ENCODE results near the gene SHB.

The SHB gene

DNA sequence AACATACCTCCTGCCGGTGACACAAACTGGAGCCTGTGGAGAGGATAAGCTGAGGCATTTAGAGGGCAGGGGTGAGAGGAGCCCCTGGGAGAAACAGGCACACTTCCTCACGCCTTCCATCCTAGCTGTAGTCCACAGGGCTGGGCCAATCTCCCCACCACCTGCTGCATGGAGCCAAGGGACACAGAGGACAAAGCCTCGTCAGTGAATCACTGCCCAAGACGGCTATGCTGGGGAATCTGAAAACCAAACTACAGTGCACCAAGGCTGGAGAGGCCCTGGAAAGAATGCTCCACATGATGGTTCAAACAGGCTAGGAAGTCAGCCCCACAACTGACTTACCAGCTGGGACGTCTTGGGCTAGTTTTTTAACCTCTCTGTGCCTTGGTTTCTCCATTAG lies 57.0 kb downstream of the SHB start:
- Histone ChIP-seq H3K9ac (ENCODE audit: low read length) (no peak overlapping the region), H3K79me2 (ENCODE audit: insufficient read depth, low read length) (no peaks in the 10 kb centered on the region), H3K36me3 (ENCODE audit: insufficient read depth, low read length) (no peaks in the 10 kb centered on the region), H3K4me3 (ENCODE audit: low read depth, low read length, poor library complexity, severe bottlenecking) (no peak overlapping the region), H3F3A (ENCODE audit: insufficient read depth, low read length) (no peaks in the 10 kb centered on the region), H4K20me1 (ENCODE audit: insufficient read depth, low read length) (no peaks in the 10 kb centered on the region), H2AFZ (ENCODE audit: low read length) (no peak overlapping the region), H3K27me3 (ENCODE audit: insufficient read depth, low read length) (no peaks in the 10 kb centered on the region), H3K4me2 (ENCODE audit: low read length) (no peak overlapping the region), H3K9me2 (ENCODE audit: low read depth, low read length) (no peaks in the 10 kb centered on the region), H3K27ac (ENCODE audit: low read depth, low read length, poor library complexity, severe bottlenecking) (no peak overlapping the region), H3K4me1 (ENCODE audit: insufficient read depth, low read length, severe bottlenecking) (peaks cover 7% of the 10 kb centered on the region), H3K9me3 (ENCODE audit: low read length) (no peaks in the 10 kb centered on the region)
- TF ChIP-seq CTCF (IDR thresholded peaks at IDR 0.05; ENCODE audit: low read length) = no peak

DNA sequence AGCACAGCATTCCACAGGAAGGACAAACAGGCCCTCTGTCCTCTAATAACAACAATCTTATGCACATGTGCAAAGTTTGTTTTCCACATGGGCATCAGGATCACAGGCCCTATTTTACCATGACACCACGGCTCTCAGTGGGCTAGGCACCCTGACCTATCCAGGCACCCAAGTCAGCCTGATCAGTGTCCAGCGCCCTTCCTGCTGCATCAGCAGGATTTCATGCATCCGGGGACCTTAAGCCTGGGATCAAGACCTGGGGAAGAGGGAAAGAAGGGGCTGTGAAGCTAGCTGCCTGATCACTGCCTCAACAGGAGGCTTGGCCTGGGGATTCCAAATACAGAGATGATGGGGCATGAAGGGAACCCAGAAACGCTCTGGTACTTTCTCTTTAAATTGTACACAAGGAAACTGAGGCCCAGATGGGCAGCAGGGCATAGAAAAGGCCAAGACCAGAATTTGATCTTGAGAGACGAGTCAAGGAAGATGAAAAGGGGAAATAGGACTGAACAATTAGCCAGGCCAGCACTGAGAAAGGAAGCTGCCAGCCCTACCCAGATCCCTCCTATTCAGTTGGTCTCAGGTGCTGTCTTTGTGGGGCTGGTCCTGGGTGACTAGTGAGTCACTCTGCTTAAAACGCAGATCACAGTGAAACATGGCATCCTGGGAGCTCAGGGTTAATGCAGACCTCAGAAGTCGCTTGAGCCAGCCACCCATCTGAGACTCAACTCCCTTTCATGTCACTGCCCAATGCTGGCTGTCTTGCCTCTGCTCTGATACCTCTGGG lies 57.9 kb downstream of the SHB start:
- Histone ChIP-seq H3K4me3 (ENCODE audit: low read depth, low read length, poor library complexity, severe bottlenecking) (no peak overlapping the region), H3K79me2 (ENCODE audit: insufficient read depth, low read length) (no peaks in the 10 kb centered on the region), H3K9me3 (ENCODE audit: low read length) (no peaks in the 10 kb centered on the region), H3K4me1 (ENCODE audit: insufficient read depth, low read length, severe bottlenecking) (peaks cover 7% of the 10 kb centered on the region), H3K9ac (ENCODE audit: low read length) (no peak overlapping the region), H4K20me1 (ENCODE audit: insufficient read depth, low read length) (no peaks in the 10 kb centered on the region), H3F3A (ENCODE audit: insufficient read depth, low read length) (no peaks in the 10 kb centered on the region), H2AFZ (ENCODE audit: low read length) (no peak overlapping the region), H3K27ac (ENCODE audit: low read depth, low read length, poor library complexity, severe bottlenecking) (no peak overlapping the region), H3K36me3 (ENCODE audit: insufficient read depth, low read length) (no peaks in the 10 kb centered on the region), H3K4me2 (ENCODE audit: low read length) (no peak overlapping the region), H3K27me3 (ENCODE audit: insufficient read depth, low read length) (no peaks in the 10 kb centered on the region), H3K9me2 (ENCODE audit: low read depth, low read length) (no peaks in the 10 kb centered on the region)
- TF ChIP-seq CTCF (IDR thresholded peaks at IDR 0.05; ENCODE audit: low read length) (no peak), EZH2 (IDR thresholded peaks at IDR 0.05; ENCODE audit: borderline replicate concordance, low read length) (no peak)

DNA sequence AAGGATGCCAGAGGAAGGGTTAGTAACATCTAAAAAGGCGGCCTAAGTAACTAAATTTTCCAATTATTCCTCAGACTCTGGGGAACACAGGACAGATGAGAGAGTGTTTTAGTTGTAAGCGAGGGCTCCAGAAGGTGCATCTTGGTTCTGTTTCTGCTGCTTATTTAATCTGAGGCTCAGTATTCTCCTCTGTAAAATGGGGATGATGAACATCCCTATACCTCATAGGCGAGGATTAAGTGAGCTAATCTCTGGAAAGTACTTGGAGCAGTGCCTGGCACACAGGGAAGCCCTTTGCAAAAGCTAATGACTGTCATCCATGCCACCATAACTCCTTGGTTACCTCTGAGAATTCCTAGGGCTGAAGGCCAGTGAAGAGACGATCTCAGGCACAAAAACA lies 59.0 kb downstream of the SHB start:
- H3K9me3 ChIP-seq (ENCODE audit: low read length) = no peaks in the 10 kb centered on the region
- H3K4me1 ChIP-seq (ENCODE audit: insufficient read depth, low read length, severe bottlenecking) = peaks cover 7% of the 10 kb centered on the region
- no peaks in the 10 kb centered on the region for H3F3A ChIP-seq (ENCODE audit: insufficient read depth, low read length)
- no peak overlapping the region for H2AFZ ChIP-seq (ENCODE audit: low read length)
- no peaks in the 10 kb centered on the region for H3K9me2 ChIP-seq (ENCODE audit: low read depth, low read length)
- TF ChIP-seq CTCF (IDR thresholded peaks at IDR 0.05; ENCODE audit: low read length) (no peak), EZH2 (IDR thresholded peaks at IDR 0.05; ENCODE audit: borderline replicate concordance, low read length) (no peak)
- H3K4me3 ChIP-seq (ENCODE audit: low read depth, low read length, poor library complexity, severe bottlenecking) = no peak overlapping the region
- no peak overlapping the region for H3K9ac ChIP-seq (ENCODE audit: low read length)
- H3K79me2 ChIP-seq (ENCODE audit: insufficient read depth, low read length) = no peaks in the 10 kb centered on the region
- H4K20me1 ChIP-seq (ENCODE audit: insufficient read depth, low read length) = no peaks in the 10 kb centered on the region
- no peak overlapping the region for H3K4me2 ChIP-seq (ENCODE audit: low read length)
- H3K36me3 ChIP-seq (ENCODE audit: insufficient read depth, low read length) = no peaks in the 10 kb centered on the region
- no peaks in the 10 kb centered on the region for H3K27me3 ChIP-seq (ENCODE audit: insufficient read depth, low read length)
- no peak overlapping the region for H3K27ac ChIP-seq (ENCODE audit: low read depth, low read length, poor library complexity, severe bottlenecking)

Measured in OCI-LY1 (cell line).